ENCODE results near the gene TLK2.
"Not testable (repeated sequence)": the region's sequence is repeated elsewhere in the genome, so short reads cannot be mapped to it uniquely, and the experiment has no call there.

Gene TLK2

DNA sequence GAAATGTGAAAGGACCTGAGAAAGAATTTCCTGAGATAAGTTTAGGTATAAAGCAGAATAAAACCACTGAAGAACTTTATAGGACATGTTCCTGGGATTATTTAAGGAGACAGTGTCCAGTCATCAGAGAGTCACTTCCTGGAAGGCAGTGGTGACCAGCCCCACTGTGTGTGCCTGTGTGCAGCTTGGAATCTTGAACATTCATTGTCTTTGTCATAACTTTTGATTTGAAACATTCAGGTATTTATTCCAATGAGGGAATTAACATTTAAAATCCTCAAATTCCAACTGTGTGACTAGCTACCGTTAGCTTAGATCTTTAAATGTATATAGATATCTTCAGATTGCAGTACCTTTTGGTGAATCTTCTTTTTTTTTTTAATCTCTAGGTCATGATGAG, 87.2 kb downstream of the TLK2 start:
- no peak for DNase-seq

DNA sequence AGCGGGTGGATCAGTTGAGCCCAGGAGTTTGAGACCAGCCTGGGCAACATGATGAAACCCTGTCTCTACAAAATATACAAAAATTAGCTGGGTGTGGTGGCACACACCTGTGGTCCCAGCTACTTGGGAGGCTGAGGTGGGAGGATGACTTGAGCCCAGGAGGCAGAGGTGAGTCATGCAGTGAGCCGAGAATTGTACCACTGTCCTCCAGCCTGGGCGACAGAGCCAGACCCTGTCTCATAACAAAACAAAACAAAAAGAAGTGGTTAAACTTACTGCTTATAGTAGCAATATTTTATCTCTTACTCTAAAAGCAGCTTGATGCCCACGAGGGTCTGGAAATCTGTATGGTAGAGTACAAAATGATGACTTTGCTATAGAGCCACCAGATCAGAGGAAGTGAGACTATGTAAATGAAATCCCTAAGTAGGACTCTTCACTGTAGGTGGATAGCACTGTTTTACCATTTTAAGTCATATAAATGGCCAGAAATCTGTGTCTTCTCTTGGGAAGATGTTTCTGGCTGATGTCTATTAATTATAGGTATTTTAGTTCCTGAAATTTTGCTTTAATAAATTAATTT, 88.5 kb downstream of the TLK2 start:
- no peak for DNase-seq

DNA sequence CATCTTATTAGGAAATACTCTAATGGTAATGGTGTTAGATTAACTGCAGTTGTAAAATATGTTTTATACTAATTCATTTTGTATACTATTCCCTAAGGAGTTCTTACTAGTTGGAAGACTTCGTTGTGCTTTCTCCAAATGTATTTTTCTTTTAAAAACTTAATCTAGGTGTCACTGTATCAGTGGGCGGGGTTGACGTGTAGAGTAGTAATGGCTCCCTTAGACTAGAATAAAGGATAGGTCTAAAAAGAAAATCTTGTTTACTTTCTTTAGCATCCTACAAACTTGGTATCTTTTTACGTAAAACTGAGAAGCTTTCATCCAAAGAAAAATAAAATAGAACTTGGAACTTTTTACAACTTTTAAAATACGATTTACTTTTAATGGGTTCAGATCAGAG, 93.9 kb downstream of the TLK2 start:
- no peak for DNase-seq

DNA sequence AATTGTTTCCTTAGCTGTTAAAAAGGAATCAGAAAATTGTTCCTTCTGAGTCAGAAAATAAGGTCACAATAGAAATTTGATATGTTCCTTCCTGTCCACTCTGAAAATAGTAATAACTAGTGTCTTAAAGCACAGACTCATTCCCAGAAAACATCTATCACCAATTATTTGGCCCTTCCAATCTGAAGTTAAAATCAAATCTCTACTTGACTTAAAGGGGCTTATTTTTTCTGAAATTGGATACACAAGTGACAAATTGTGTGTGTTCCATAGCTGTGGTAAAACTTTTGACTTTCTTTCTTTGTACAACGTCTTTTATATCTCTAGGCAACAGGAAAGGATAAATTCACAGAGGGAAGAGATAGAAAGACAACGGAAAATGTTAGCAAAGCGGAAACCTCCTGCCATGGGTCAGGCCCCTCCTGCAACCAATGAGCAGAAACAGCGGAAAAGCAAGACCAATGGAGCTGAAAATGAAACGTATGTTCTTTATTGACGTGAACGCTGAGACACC, 94.3 kb downstream of the TLK2 start:
- no peak for DNase-seq

DNA sequence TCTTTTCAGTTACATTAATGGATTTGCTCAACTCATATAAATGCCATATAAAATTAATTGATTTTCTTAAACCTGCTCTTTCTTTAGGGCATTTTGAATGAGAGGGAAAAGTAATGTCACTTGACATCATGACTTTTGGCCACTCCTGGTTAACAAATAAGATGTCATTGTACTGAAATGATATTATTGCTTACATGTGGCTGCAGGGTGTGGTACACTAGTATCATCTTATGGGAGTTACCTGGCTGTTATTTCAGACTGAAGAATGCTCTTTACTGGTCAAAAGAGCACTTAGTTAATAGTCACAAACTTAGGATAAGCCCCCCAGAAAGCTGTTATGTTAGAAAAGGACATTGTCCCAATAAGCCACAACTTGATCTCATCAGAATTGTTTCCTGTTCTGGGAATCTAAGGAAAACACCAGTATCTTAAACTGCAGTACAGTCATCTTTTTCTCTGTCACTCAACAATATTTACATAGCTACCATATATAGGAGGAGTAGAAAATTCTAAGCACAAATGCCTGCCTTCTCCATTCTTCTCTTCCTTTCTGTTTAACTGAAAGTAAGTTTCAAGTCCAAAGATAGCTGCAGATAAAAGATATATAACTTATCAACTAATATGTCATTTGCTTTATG, 95.0 kb downstream of the TLK2 start:
- DNase-seq, result no peak

DNA sequence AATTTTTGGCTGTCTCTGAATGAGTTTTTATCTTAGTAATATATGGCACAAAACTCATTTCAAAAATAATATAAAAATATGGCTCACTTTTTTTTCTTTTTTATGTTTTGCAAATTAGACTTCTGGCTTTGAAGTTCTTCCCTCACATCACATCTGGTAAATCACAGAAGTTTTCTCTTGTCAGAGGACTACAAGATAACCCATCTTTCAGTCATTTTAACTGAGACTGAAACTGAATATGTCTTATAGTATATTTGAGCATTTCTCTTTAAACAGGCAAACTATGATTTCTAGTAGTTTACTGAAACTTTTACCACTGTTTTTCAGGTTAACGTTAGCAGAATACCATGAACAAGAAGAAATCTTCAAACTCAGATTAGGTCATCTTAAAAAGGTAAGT, 97.8 kb downstream of the TLK2 start:
- DNase-seq, result no peak

DNA sequence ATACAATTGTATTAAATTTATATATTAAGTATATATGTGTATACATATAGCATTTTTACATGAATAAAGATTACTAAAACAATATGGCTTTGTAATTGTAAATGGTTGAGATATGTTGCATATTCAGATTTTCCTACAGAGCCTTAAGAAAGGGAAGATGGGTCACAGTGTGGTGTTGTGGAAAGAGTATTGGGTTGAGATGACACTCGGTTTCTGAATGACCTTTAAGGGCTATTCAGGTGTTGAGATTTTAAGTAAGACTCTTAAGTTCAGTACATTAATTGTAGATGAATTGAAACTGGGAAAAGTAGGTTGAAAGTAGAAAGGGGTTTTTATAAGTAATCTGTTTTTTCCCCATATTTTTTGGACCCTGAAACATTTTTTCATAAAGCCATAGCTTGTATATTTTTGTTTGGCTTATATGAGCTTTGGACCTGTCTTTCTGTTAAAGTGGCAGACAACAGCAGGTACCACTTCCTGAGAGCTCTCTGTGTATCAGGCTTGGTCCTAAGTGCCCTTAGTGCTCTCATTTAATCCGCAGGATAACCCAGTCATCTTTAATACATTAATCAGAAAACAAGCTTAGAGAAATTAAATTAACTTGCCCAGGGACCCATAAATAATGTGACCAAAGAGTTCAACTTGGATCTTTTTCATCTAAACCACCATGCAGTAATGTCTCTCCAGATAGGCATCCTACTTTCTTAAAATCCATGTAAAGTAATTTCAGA, 100.3 kb downstream of the TLK2 start:
- no peak for DNase-seq

DNA sequence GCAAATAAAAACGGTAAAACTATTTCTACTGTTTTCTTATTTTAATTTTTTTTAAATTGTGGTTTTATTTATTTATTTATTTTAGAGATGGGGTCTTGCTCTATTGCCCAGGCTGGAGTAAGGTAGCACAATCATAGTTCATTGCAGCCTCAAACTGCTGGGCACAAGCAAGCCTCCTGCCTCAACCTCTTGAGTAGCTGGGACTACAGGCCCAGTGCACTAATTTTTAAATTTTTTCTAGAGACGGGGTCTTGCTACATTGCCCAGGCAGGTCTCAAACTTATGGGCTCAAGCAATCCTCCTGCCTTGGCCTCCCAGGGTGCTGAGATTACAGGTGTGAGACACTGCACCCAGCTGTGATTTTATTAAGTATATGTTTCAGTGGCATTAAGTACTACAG, 102.3 kb downstream of the TLK2 start:
- no peak for DNase-seq

DNA sequence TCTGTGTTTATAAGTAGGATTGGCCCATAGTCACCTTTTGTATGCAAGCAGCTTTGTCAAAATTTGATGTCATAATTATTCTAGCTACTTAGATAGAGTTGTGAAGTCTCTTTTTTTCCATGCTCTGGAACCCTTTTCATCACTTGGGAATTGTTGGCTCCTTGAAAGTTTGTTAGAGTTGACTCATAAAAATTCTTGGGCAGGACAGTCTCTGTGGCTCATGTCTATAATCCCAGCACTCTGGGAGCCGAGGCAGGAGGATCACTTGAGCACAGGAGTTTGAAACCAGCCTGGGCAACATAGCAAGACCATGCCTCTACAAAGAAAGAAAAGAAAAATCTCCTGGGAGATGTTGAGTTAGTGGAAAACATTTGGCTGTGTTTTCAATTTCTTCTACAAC, 103.1 kb downstream of the TLK2 start:
- DNase-seq, result no peak

DNA sequence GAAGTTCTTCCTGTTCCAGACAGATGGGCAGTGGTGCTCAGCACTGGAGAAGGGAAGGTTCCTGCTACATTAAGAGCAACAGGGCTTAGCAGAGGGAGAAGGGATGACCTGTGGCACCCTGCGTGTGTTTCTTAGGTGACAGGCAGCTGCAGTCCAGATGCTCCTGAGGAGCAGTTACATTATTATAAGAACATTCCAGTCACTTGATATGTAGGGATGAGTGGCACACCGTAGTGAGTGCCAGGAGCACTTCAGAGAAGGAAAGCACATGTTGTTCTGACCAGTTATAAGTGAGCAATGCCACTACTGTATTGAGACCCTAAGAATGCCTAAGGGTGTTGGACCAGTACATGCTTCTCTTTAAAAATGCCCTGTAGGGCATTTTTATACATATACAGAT, 108.9 kb downstream of the TLK2 start:
- DNase-seq, result no peak

DNA sequence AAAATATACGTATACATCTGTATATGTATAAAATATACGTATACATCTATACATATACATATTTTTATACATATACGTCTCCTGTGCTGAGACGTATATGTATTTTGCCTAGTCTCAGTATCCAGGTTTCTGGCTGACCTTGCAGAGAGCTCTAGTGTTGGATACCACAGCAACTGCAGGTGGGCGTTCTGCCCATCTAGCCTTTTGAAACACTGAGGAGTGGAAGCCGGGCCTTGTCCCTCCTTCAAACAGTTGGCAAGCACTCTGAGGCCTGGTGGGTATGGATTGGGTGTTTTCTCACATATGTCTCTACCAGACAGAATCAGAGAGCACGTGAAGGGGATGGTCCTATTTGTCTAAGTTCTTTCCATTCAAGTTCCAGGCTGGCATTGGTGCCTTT, 109.5 kb downstream of the TLK2 start:
- DNase-seq, result no peak

DNA sequence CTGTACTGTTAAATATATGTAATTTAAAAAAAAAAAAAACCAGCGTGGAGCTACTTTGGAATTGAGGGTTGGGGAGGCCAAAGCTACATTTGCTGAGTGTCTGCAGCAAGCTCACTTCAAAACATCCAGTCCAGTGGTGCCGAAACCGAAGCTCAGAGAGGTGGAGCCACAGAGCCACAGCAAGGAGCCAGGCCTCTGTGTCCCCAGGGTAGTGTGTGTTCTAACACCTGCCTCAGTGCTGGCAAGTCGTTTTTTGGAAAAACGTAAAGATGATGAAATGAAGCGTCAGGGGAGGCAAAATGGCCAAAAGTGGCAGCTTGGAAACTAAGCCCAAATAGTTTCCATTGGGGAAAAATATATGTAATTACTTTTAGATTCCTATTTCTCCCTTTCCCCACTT, 112.7 kb downstream of the TLK2 start:
- no peak for DNase-seq

DNA sequence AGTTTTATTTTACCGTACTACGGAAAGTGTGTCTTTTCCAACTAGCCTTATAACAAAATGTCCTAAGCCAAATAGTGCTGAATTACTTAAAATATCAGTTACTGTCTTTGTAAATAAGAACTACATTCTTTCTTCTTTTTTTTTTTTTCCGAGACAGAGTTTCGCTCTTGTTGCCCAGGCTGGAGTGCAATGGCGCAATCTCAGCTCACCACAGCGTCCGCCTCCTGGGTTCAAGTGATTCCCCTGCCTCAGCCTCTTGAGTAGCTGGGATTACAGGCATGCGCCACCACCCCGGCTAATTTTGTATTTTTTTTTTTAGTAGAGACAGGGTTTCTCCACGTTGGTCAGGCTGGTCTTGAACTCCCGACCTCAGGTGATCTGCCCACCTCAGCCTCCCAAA, 113.2 kb downstream of the TLK2 start:
- not testable (repeated sequence) for DNase-seq

DNA sequence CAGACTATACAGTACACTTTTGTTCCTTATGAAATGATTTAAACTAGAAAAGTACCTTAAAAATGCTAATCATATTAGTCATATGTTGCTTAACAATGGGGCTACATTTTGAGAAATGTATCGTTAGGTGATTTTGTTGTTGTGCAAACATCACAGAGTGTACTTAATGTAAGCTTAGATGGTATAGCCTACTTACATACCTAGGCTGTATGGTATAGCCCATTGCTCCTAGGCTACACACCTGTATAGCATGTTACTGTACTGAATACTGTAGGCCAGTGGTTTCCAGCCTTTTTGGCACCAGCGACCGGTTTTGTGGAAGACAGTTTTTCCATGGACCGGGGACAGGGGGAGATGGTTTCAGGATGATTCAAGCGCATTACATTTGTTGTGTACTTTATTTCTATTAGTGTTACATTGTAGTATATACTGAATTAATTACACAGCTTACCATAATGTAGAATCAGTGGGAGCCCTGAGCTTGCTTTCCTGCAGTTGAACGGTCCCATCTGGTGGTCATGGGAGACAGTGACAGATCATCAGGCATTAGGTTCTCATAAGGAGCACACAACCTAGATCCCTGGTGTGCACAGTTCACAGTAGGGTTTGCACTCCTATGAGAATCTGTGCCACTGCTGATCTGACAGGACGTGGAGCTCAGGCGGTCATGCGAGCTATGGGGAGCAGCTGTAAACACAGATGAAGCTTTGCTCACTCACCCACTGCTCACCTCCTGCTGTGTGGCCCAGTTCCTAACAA, 113.9 kb downstream of the TLK2 start:
- DNase-seq, result no peak

DNA sequence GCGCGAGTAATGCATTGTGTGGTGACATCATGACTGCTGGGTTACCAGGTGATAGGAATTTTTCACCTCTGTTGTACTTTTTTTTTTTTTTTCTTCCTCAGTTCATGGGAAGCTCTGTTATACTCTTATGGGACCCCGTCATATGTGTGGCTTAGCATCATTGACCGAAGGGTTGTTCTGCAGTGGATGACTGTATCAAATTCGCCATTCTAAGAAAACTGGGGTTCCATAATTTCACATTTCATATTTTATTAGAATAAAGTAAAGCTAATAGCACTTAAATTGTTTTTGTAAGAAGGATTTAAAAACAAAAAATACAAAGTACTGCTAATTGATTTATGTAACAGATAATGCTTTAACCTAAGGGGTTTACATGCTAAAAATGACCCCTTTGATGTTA, 116.9 kb downstream of the TLK2 start:
- no peak for DNase-seq

DNA sequence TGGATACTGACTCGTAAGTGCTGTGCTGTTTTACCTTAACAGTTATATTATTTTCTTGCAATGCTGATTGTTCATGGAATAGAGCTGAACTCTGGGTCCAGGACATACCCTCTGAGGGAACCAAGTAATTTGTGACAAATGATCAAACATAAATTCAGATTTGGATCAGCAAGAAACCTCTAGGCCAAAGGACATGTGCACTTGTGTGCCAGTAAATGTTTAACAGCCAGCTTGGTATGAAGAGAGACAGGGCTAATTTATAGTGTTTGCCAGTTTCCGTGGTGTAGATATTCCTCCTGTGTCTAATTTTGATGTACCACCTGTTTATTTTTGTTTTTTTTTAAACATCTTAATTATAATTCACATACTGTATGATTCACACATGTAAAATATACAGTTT, 118.0 kb downstream of the TLK2 start:
- DNase-seq, result no peak

DNA sequence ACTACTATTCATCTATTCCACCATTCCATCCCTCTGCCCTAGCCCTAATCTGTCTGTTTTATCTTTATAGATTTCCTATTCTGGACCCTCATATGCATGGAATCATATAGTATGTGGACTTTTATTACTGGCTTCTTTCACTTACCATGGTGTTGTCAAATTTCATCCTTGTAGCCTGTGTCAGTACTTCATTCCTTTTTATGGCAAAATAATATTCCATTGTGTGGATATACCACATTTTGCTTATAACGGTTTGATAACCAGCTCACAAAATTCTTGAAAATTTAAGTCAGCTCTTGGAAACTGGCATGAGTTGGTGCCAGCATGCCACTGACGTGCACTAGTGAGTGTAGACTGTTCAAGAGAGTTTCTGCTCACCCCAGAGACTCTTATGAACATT, 118.5 kb downstream of the TLK2 start:
- DNase-seq, result no peak

DNA sequence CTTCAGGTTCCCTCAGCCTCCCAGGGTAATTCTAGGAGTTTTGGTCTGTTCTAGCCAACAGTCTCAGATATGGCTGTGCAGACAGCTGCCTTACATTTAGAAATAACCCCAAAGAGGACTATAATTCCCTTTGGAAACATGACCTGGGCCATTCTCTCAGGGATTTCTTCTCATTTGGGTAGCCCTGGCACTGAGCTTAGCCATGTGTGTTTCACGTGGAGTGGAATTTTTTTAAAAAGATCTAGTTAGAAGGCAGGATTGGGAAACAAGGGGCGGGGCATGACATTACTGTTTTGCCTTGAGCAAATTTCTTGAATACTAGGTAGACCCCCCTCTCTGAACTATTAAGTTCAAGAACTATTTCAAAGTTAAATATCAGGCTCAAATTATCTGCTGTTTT, 119.3 kb downstream of the TLK2 start:
- DNase-seq, result no peak

DNA sequence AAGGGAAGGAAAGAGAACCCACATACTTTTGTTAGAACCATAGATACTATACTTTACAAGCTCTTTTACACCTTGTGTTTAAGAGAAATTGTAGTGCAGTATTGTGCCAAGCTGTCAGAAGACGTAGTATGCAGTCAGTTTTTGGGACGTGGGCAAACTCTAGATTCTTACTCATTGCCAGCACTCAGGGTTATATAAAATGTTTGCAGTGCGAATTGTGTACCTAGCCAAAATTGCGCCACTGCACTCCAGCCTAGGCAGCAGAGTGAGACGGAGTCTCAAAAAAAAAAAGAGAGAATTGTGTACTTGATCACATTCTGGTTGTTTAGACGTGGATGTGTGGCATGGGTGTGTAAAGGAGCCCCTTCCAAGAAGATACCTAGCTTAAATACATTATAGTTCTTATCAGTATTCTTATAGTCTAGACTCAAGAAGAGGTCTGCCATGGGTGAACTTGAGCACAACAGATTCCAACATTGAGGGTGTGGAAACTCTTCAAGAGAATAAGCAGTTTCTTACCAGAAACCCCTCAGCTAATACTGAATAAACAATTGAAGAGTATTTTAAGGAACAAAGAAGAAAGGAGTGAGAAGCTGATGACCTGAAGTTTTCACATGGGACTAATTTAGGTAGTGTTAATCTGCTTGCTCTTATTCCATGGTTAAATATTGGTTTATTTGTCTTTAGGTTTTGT, 121.5 kb downstream of the TLK2 start:
- DNase-seq, result no peak

DNA sequence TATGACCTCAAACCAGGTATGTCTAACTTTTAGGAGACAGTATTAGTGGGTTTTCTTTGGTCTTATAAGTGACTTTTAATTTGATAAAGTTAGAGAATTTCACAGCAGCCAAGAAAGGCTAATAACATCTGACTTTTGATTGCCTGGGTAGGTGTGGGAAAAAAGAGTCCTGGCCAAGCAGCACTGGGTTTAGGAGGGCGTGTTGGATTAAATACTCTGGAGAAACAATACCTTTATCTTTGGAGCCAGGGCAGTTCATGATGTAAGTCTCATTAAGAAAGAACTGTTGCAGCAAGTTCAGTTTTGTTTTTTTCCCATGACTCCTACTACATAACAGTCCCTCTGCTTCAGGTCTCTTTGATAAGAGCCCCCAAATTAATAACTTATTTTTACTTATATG, 122.2 kb downstream of the TLK2 start:
- no peak for DNase-seq

DNA sequence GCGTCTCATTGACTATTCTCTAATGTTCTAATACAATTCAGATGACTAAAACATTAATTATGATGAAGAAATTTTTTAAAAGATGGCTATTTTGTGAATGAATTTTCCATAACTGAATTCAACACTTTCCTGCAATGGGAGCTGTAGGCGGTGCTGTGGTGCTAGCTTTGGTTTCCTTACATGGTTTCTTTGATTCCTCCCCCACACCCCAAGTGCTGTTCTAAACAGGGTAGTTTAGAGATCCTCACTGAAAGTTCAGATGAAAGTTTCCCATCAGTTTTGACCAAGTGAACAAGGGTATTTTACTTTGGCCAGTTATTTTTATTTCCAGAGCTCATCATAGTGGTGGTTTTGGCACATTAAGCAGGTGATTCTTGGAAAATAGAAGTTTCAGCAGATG, 122.8 kb downstream of the TLK2 start:
- DNase-seq, result no peak

DNA sequence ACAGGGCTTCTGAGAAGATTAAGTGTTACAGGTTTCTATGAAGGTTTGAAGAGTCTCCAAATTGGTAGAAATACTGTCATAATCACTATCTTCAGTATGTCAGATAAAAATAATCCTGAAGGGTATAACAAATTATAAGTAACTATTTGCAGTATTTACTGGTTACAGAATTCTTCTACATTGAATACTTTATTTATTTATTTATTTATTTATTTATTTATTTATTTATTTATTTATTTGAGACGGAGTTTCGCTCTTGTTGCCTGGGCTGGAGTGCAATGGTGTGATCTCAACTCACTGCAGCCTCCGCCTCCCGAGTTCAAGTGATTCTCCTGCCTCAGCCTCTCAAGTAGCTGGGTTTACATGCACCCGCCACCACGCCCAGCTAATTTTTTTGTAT, 125.2 kb downstream of the TLK2 start:
- not testable (repeated sequence) for DNase-seq

DNA sequence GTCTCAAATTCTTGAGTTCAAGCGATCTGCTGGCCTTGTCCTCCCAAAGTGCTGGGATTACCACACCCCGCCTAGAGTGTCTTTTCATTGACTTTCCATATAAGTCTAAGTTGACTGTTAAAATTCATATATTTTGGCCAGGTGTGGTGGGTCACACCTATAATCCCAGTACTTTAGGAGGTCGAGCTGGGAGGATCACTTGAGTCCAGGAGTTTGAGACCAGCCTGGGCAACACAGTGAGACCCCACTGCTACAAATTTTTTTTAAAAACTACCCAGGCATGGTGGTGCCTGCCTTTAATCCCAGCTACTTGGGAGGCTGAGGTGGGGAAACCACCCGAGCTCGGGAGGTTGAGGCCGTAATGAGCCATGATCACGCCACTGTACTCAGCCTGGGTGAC, 127.0 kb downstream of the TLK2 start:
- DNase-seq, result no peak

All from NCI-H1694 (cell line).